ENCODE measurements around the gene RWDD2A. TPM values are rescaled to one million over a fixed set of nuclear protein-coding genes. Genes with fewer than 3 reads are reported as not detected.

RWDD2A gene
- total and polyA plus RNA-seq, 2 of the 8 experiments (the other 6 are each of a cell fraction or from before 2014, with no cell fraction given): 2.1 to 3.6 TPM

GRCh38 chr6:83216806-83217205, 23.6 kb downstream of the RWDD2A start:
- FAIRE-seq: no peak

More at GRCh38 chr6:83216806-83217205, 23.6 kb downstream of the RWDD2A start:
- Histone ChIP-seq H3K79me2 (ENCODE audit: control insufficient read depth in 1 of 2, insufficient read depth in 2 of 2, low read length in 2 of 2) (no peaks in the 10 kb centered on the region), H3K23me2 (ENCODE audit: low read depth, low read length) (no peaks in the 10 kb centered on the region), H3K9me3 (ENCODE audit: insufficient read depth in 2 of 2, low read depth in 1 of 2, low read length in 1 of 2) (no peaks in the 10 kb centered on the region), H2BK5ac (ENCODE audit: low read depth, low read length) (no peak overlapping the region), H3K4me3 (ENCODE audit: extremely low read depth in 1 of 4, insufficient read depth in 2 of 4, low read depth in 3 of 4, low read length in 4 of 4) (no peak overlapping the region), H3K79me1 (ENCODE audit: low read depth, low read length) (no peaks in the 10 kb centered on the region), H3K27ac (ENCODE audit: low read depth, low read length) (no peak overlapping the region), H4K8ac (ENCODE audit: extremely low read depth, insufficient read depth, low read length) (no peak overlapping the region), H3K27me3 (replicated peaks in 1 of 4; ENCODE audit: control insufficient read depth in 3 of 4, extremely low read depth in 1 of 4, insufficient read depth in 3 of 4, low read length in 3 of 4) (no peaks in the 10 kb centered on the region), H2AFZ (ENCODE audit: low read length) (no peak overlapping the region), H3K9ac (replicated peaks in 1 of 4; ENCODE audit: extremely low read depth in 1 of 4, low read depth in 3 of 4, low read length in 3 of 4) (no peak overlapping the region), H3K18ac (ENCODE audit: extremely low read depth, low read length) (no peak overlapping the region), H2BK15ac (ENCODE audit: low read length) (no peak overlapping the region), H2BK12ac (ENCODE audit: low read depth, low read length) (no peak overlapping the region), H3K14ac (ENCODE audit: insufficient read length) (no peak overlapping the region), H3K4me2 (ENCODE audit: insufficient read depth in 1 of 2, low read depth in 2 of 2, low read length in 2 of 2) (no peak overlapping the region), H3K56ac (replicated peaks; ENCODE audit: insufficient read length, low read depth, low read length) (no peak overlapping the region), H3K23ac (ENCODE audit: insufficient read length) (no peak overlapping the region), H3K36me3 (ENCODE audit: control insufficient read depth in 2 of 4, insufficient read depth in 4 of 4, low read length in 3 of 4) (no peaks in the 10 kb centered on the region), H2BK120ac (replicated peaks; ENCODE audit: low read depth, low read length) (no peak overlapping the region), H3K4ac (replicated peaks; ENCODE audit: insufficient read length, low read depth, low read length) (no peak overlapping the region), H4K5ac (ENCODE audit: insufficient read length, low read depth, low read length) (no peak overlapping the region), H2AK5ac (ENCODE audit: low read depth, low read length) (no peak overlapping the region), H3K4me1 (replicated peaks in 1 of 4; ENCODE audit: control insufficient read depth in 3 of 4, insufficient read depth in 4 of 4, low read length in 3 of 4) (no peaks in the 10 kb centered on the region), H2BK20ac (ENCODE audit: low read length) (no peak overlapping the region), H4K91ac (replicated peaks; ENCODE audit: insufficient read length, low read length) (no peak overlapping the region), H4K20me1 (replicated peaks in 1 of 2; ENCODE audit: control insufficient read depth in 1 of 2, insufficient read depth in 2 of 2, low read length in 2 of 2) (no peaks in the 10 kb centered on the region)
- TF ChIP-seq POU5F1 (IDR thresholded peaks at IDR 0.05; ENCODE audit: low read depth, low read length) (no peak), KDM4A (IDR thresholded peaks at IDR 0.05; ENCODE audit: low read depth, low read length, severe bottlenecking) (no peak), HDAC2 (IDR thresholded peaks at IDR 0.05; ENCODE audit: borderline replicate concordance in 1 of 2, low read depth in 2 of 2, low read length in 2 of 2) (no peak), POLR2A (IDR thresholded peaks at IDR 0.05; ENCODE audit: control extremely low read depth in 1 of 2, low read depth in 2 of 2, low read length in 2 of 2) (no peak), CBX5 (IDR thresholded peaks at IDR 0.05; ENCODE audit: low read depth, low read length) (no peak), ATF3 (IDR thresholded peaks at IDR 0.05; ENCODE audit: insufficient read depth, low read depth, low read length) (no peak)
- TF ChIP-seq, protein P1, sequence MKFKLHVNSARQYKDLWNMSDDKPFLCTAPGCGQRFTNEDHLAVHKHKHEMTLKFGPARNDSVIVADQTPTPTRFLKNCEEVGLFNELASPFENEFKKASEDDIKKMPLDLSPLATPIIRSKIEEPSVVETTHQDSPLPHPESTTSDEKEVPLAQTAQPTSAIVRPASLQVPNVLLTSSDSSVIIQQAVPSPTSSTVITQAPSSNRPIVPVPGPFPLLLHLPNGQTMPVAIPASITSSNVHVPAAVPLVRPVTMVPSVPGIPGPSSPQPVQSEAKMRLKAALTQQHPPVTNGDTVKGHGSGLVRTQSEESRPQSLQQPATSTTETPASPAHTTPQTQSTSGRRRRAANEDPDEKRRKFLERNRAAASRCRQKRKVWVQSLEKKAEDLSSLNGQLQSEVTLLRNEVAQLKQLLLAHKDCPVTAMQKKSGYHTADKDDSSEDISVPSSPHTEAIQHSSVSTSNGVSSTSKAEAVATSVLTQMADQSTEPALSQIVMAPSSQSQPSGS (IDR thresholded peaks at IDR 0.05; ENCODE audit: low read length): no peak
- POLR2A ChIA-PET (ENCODE audit: partially characterized antibody): interaction anchor here (1.7 kb wide), 1 partner anchor 23 kb away, joined by 4 read pairs; the partner anchor contains the start of genes PGM3 and RWDD2A
- CTCF ChIA-PET (ENCODE audit: partially characterized antibody): interaction anchor here (0.6 to 11.7 kb wide), 8 partner anchors 20 to 398 kb away, joined by 3 to 310 read pairs (median 3); partner anchors contain the start of genes DOP1A, PGM3, PRSS35 and RWDD2A
- DNase-seq (ENCODE audit: low read depth in 1 of 2, low spot score in 2 of 2): no peak

Measured in H1 (cell line).